T1000 (cell line): Measurements from ENCODE around the gene AP1S1.
"Not testable (repeated sequence)": the region's sequence is repeated elsewhere in the genome, so short reads cannot be mapped to it uniquely, and the experiment has no call there.

Source experiments
- DNase-seq: peaks from one replicate; lab custom pipeline; 2025; ENCODE audit warnings: mixed read lengths; lab: John Stamatoyannopoulos, UW

Gene AP1S1

DNA sequence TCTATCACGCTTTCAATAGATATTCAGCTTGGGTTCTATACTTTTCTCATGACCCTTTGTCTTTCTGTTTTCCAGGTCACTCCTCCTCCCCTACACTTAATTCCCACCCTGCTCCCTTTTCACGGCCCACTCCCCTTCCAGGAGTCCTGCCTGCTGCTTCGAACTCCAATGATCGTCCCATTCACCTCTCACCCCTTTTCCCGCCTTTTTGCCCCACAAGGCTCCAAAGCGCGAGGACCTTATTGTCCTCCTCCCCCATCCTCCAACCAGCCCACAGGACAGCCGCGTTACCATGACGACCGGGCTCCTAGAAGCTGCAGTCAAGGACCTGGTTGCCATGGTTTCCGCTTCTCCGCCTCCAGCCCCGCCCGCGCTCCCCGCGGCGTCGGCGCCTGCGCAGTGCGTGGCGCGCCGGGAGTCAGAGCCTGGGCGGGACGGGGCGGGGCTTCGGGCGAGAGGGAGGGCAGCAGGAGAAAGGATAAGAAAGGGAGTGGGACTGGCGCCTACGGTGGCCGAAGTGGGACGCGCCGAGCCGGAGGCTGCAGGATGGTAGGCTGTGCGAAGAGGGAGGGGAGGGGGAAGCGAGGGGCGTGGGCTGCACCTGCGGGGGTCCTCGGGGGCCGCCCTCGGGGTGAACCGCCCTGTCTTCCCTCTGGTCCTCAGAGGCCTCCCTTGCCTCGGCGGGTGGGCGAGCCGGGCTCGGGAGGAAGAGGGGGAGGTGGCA is at the start of gene AP1S1:
Gene AP1S1 (plus strand): TSS at position 508 of the 724 bp plus-strand sequence. CDS start 39 bp downstream, at position 547.
- peak; percentile 80 for DNase-seq

DNA sequence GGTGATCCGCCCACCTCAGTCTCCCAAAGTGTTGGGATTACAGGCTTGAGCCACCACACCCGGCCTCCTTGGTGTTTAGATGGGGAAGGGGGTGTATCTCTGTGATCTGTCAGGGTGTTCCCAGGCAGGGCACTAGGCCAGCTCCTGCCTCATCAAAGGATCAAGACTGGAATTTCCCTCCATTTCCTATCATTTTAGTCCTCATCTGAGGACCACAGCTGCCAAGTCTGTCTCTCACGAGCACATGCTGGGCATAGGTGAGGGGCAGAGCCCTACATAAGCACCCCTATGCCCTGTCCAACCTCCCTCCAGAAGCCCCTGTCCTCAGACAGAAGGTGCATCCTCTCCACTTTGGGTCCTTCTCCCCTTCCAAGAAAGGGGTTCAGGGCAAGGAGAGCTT is 49.5 kb upstream of the AP1S1 start:
- no peak for DNase-seq

GRCh38 chr7:101105248-101105647 is 49.0 kb upstream of the AP1S1 start:
- not testable (repeated sequence) for DNase-seq

DNA sequence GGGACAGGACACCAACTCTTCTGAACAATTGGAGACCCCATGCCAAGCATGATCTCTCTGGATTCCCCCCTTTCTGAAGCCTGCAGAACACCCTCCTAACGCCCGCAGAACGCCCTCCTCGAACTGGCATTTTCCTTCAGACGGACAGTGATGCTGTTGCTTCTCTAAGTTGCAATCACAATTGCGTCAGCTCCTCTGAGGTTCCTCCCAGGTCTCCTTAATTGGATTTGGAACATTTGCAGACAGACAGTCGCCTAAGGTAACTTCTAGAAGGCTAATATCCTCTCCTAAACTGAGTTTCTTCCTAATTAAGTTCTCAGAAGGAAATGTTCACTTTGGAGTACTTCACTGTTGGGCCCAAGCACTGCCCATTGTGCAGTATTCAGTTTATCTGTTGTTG is 47.9 kb upstream of the AP1S1 start:
- no peak for DNase-seq

- DNase-seq = no peak
Observed at GRCh38 chr7:101108330-101108857, 45.9 kb upstream of the AP1S1 start.

DNA sequence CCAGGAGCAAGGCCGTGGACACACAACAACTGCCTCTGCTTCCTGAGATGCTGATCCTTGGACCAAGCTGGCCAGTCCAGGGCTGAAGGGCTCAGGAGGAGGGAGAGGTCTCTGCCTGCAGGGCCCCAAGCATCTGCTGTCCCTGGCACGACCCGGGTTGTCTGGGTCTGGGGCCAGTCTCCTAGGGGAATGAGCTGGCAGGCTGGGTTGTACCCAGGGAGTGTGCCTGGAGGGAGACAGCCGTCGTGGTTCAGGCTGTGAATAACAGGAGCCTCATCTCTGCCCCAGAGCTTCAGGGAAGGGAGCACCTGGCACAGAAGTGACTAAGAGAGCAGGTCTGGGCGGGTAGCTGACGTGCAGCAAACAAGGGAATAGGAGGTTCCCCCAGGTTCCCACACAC is 45.3 kb upstream of the AP1S1 start:
- no peak for DNase-seq

DNA sequence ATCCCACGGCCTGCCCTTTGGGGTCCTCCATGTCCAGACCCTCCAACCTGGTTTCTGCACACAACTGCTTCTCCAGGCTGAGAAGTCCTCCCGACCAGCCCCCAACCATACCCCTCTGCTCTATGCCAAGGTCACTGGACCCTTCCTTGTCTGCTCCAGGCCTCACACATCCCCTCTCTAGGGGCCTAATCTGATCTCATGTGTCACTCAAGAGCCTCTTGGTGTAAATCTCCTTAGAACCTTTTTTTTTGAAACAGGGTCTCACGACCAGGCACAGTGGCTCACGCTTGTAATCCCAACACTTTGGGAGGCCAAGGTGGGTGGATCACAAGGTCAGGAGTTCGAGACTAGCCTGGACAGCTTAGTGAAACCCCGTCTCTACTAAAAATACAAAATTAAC is 44.9 kb upstream of the AP1S1 start:
- no peak for DNase-seq

GRCh38 chr7:101111261-101111660 is 43.0 kb upstream of the AP1S1 start:
- no peak for DNase-seq

DNA sequence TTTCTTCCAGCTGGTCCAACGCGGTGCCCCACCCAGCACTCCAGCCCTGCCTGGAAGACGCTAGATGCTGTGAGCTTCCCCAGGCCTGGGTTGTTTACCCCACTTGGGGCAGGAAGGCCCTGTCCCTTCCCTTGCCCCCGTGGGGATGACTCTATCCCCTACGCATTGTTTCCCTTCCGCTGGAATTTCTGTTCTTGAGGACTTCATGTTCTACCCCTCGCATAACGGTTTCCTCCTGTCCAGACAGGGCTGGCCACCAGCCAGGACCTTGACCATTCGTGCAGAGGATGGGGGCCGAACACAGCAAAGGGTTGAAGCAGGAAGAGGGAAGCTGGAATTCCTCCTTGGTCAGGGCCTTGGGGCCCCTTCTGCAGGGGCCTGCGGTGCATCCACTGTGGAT is 42.0 kb upstream of the AP1S1 start:
- DNase-seq = no peak

- DNase-seq = not testable (repeated sequence)
Observed at GRCh38 chr7:101113140-101113539, 41.1 kb upstream of the AP1S1 start.

GRCh38 chr7:101113836-101114235 is 40.4 kb upstream of the AP1S1 start:
- DNase-seq = no peak

DNA sequence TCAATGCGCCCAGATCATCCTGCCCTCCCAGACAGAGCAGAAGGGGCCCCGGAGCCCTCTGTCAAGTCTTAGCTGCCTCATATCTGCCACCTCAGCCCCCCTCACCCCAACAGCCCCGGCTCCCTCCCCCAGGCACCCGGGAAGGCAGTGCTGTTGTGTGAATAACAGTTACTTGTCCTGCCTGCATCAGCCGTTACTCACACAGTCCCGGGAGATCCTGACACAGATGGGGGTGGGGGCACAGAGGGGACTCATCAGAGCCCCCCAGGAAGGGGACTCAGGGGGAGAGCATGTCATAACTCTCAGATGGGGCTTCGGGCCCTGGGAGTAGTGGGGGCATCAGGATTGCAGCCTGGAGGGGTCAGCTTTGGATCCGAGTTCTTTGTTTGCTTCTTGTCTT is 39.8 kb upstream of the AP1S1 start:
- DNase-seq = peak; percentile 17

- no peak for DNase-seq
Observed at GRCh38 chr7:101115215-101115614, 39.1 kb upstream of the AP1S1 start.

DNA sequence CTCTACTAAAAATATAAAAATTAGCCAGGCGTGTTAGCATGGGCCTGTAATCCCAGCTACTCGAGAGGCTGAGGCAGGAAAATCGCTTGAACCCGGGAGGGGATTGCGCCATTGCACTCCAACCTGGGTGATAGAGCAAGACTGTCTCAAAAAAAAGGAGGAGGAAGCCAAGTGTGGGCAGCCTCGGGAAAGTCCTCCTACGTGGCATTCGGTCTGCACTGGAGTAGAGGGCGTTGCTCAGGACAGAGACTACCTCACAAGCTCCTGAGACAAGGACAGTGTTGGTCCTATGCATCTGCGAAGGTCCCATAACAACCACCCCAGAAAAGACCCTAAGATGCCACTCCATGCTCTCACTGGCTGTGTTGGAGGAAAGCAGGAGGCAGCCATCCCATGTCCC is 37.4 kb upstream of the AP1S1 start:
- DNase-seq = no peak

GRCh38 chr7:101118856-101119255 is 35.4 kb upstream of the AP1S1 start:
- DNase-seq = no peak

GRCh38 chr7:101119876-101120275 is 34.4 kb upstream of the AP1S1 start:
- no peak for DNase-seq

- no peak for DNase-seq
Observed at GRCh38 chr7:101120315-101120714, 34.0 kb upstream of the AP1S1 start.

GRCh38 chr7:101121631-101121990 is 32.7 kb upstream of the AP1S1 start:
- not testable (repeated sequence) for DNase-seq

- DNase-seq = peak; percentile 72
Observed at GRCh38 chr7:101121991-101122932, 32.0 kb upstream of the AP1S1 start.

DNA sequence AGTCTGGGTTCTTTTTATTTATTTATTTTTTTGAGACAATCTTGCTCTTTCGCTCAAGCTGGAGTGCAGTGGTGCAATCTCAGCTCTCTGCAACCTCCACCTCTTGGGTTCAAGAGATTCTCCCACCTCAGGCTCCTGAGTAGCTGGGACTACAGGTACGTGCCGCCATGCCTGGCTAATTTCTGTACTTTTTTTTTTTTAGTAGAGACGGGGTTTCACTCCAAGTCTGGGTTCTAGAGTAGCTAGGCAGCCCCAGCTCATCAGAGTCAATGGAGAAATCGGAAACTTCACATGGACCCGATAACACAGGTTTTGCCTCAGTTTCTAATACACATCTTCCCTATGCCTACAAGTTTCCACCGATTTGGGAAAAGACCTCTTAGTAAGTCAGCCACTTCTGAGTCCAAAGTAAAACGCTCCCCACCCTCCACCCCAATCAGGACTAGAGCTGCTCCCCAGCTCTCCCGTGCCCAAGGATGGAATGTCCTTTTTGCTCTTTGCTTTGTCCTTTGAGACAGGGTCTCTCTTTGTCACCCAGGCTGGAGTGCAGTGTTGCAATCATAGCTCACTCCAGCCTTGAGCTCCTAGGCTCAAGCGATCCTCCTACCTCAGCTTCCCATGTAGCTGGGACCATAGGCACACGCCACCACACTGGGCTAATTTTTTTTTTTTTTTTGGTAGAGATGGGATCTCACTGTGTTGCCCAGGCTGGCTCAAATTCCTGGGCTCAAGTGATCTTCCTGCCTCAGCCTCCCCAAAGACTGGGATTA is 31.2 kb upstream of the AP1S1 start:
- no peak for DNase-seq

DNA sequence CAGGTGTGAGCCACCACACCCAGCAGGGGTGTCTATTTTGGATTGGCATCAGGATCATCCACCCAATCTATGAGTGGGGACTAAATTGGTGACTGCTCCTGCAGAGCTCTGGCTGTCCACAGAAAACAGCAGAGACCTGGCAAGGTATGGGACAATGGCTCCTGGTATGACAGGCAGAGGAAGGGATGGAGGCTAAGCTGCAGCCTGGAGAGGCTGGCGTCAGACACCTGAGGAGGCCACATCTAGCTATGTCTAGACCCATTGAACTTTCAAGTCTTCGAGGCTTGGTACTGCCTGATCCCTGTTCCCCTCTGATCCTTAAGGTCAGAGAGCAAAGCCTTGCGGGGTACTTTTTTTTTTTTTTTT is 30.6 kb upstream of the AP1S1 start:
- no peak for DNase-seq

GRCh38 chr7:101124376-101125056 is 29.8 kb upstream of the AP1S1 start:
- peak; percentile 48 for DNase-seq
